Measurements from ENCODE around the gene SLC6A7.

Gene SLC6A7

GRCh38 chr5:150189326-150189725 is 536 bp upstream of the SLC6A7 start:
- TF ChIP-seq CTCF (IDR thresholded peaks at IDR 0.05), result no peak

- no peak for TF ChIP-seq CTCF (IDR thresholded peaks at IDR 0.05)
These were observed 679 bp downstream of the SLC6A7 start for GRCh38 chr5:150190503-150190979.

- no peak for TF ChIP-seq CTCF (IDR thresholded peaks at IDR 0.05)
These were observed 1.1 kb downstream of the SLC6A7 start for GRCh38 chr5:150190987-150191386.

GRCh38 chr5:150192462-150192861 is 2.6 kb downstream of the SLC6A7 start:
- TF ChIP-seq CTCF (IDR thresholded peaks at IDR 0.05), result no peak

GRCh38 chr5:150195736-150196485 is 6.0 kb downstream of the SLC6A7 start:
- TF ChIP-seq CTCF (IDR thresholded peaks at IDR 0.05), result no peak

- TF ChIP-seq CTCF (IDR thresholded peaks at IDR 0.05), result no peak
These were observed 6.7 kb downstream of the SLC6A7 start for GRCh38 chr5:150196514-150196913.

- no peak for TF ChIP-seq CTCF (IDR thresholded peaks at IDR 0.05)
These were observed 7.1 kb downstream of the SLC6A7 start for GRCh38 chr5:150196986-150197385.
